IMR-90 (cell line): ENCODE measurements around the gene AKT3. TPM values are rescaled to one million over a fixed set of nuclear protein-coding genes. Genes with fewer than 3 reads are reported as not detected.
A peak's percentile ranks its signal among the peaks of the same experiment; 100 is the strongest.

Experiments
- ATAC-seq: fragments of 200-7000 bp; cut with Tn5 transposase; 2 replicates; pipeline ENCODE4 v1.9.1; 2020; ENCODE audit warnings: low read depth, mild to moderate bottlenecking, moderate library complexity
- BruUV-seq: library from RNA; stranded (reverse); fragments of 400-500 nt; replicated peaks from 2 replicates; lab custom pipeline; 2021; lab: Mats Ljungman, UMichigan
- CTCF ChIA-PET: fragments of 300-600 bp; formaldehyde crosslinking; extraction: SDS; loops from one replicate; lab custom pipeline; 2021; ENCODE audit warnings: antibody characterized with exemption; lab: Yijun Ruan, JAX
- POLR2A ChIA-PET: fragments of 300-600 bp; sonication (Branson Sonifier 250); formaldehyde crosslinking; loops from one replicate; lab custom pipeline; 2022; ENCODE audit warnings: antibody characterized with exemption; ENCODE audit not compliant: unreplicated experiment; lab: Charles Lee
- DNase-seq: peaks from one replicate; pipeline ENCODE4 v3.0.0; 2013
- H2AFZ ChIP-seq: replicated peaks from 2 replicates; pipeline ENCODE3; 2013; ENCODE audit warnings: low read length, mild to moderate bottlenecking; ENCODE audit not compliant: poor library complexity
- H2AK5ac ChIP-seq: 2 replicates; pipeline ENCODE4 v1.6.1; 2013; ENCODE audit warnings: low read depth, low read length, inconsistent platforms
- H2AK9ac ChIP-seq: replicated peaks from 2 replicates; pipeline ENCODE3; 2013; ENCODE audit warnings: mild to moderate bottlenecking, low read depth, low read length, moderate library complexity; ENCODE audit not compliant: poor library complexity
- H2BK120ac ChIP-seq: 2 replicates; pipeline ENCODE4 v1.6.1; 2013; ENCODE audit warnings: low read depth, low read length, inconsistent platforms
- H2BK15ac ChIP-seq: 3 replicates; pipeline ENCODE4 v1.6.1; 2013; ENCODE audit warnings: low read depth, low read length, inconsistent platforms
- H2BK20ac ChIP-seq: 2 replicates; pipeline ENCODE4 v1.6.1; 2013; ENCODE audit warnings: low read depth, mild to moderate bottlenecking, inconsistent platforms, low read length, moderate library complexity
- H2BK5ac ChIP-seq: 2 replicates; pipeline ENCODE4 v1.6.1; 2013; ENCODE audit warnings: mild to moderate bottlenecking, low read depth, low read length, inconsistent platforms; ENCODE audit not compliant: poor library complexity, severe bottlenecking
- H3K14ac ChIP-seq: replicated peaks from 2 replicates; pipeline ENCODE4 v1.6.1; 2013; ENCODE audit warnings: low read depth, low read length, inconsistent platforms
- H3K18ac ChIP-seq: 2 replicates; pipeline ENCODE4 v1.6.1; 2013; ENCODE audit warnings: low read depth, low read length, control low read depth
- H3K23ac ChIP-seq: 2 replicates; pipeline ENCODE4 v1.6.1; 2013; ENCODE audit warnings: low read depth, low read length, inconsistent platforms
- H3K27ac ChIP-seq: 2 replicates; pipeline ENCODE4 v1.5.1; 2013; ENCODE audit warnings: mild to moderate bottlenecking, control low read depth, low read length; ENCODE audit not compliant: insufficient read depth
- H3K27me3 ChIP-seq: 2 replicates; pipeline ENCODE4 v1.6.1; 2013; ENCODE audit warnings: low read length; ENCODE audit not compliant: control insufficient read depth, insufficient read depth
- H3K36me3 ChIP-seq: 2 replicates; pipeline ENCODE4 v1.6.1; 2013; ENCODE audit warnings: low read length, mixed read lengths; ENCODE audit not compliant: control insufficient read depth, insufficient read depth
- H3K4ac ChIP-seq: 2 replicates; pipeline ENCODE4 v1.6.1; 2013; ENCODE audit warnings: low read depth, low read length, inconsistent platforms
- H3K4me1 ChIP-seq: 2 replicates; pipeline ENCODE4 v1.6.1; 2013; ENCODE audit warnings: low read length, mixed read lengths; ENCODE audit not compliant: control insufficient read depth, insufficient read depth
- H3K4me2 ChIP-seq: 2 replicates; pipeline ENCODE4 v1.6.1; 2013; ENCODE audit warnings: low read depth, mild to moderate bottlenecking, control low read depth, low read length, moderate library complexity
- H3K4me3 ChIP-seq: 2 replicates; pipeline ENCODE4 v1.5.1; 2013; ENCODE audit warnings: low read depth, mild to moderate bottlenecking, control low read depth, low read length, moderate library complexity; ENCODE audit not compliant: insufficient read depth
- H3K56ac ChIP-seq: 2 replicates; pipeline ENCODE4 v1.6.1; 2013; ENCODE audit warnings: low read length, inconsistent platforms; ENCODE audit not compliant: insufficient read depth; ENCODE audit errors: extremely low read depth
- H3K79me1 ChIP-seq, 2 experiments: 2 replicates each; pipeline ENCODE4 v1.6.1; 2013; ENCODE audit warnings: low read length in 2 of 2, inconsistent platforms in 1 of 2, low read depth in 1 of 2
- H3K9ac ChIP-seq: 2 replicates; pipeline ENCODE4 v1.6.1; 2013; ENCODE audit warnings: low read depth, low read length, control low read depth
- H3K9me1 ChIP-seq: 2 replicates; pipeline ENCODE4 v1.6.1; 2013; ENCODE audit warnings: low read length, inconsistent platforms; ENCODE audit not compliant: insufficient read depth
- H3K9me3 ChIP-seq: 2 replicates; pipeline ENCODE4 v1.6.1; 2013; ENCODE audit warnings: low read length; ENCODE audit not compliant: control insufficient read depth, insufficient read depth
- H4K20me1 ChIP-seq: 2 replicates; pipeline ENCODE4 v1.6.1; 2013; ENCODE audit warnings: low read length, inconsistent platforms; ENCODE audit not compliant: insufficient read depth
- H4K5ac ChIP-seq: 2 replicates; pipeline ENCODE4 v1.6.1; 2013; ENCODE audit warnings: mild to moderate bottlenecking, low read depth, low read length, control low read depth
- H4K8ac ChIP-seq, 2 experiments: 2 replicates each; pipeline ENCODE4 v1.6.1; 2013; ENCODE audit warnings: low read depth in 2 of 2, low read length in 2 of 2, control low read depth in 1 of 2, inconsistent platforms in 1 of 2
- H4K91ac ChIP-seq: 2 replicates; pipeline ENCODE4 v1.6.1; 2013; ENCODE audit warnings: low read depth, low read length, inconsistent platforms; ENCODE audit not compliant: insufficient read depth
- BHLHE40 ChIP-seq: fragments of 150-350 bp; IDR thresholded peaks from 2 replicates; pipeline ENCODE4 v1.6.1; 2016; ENCODE audit warnings: mild to moderate bottlenecking, low read depth, low read length
- MAFK ChIP-seq: IDR thresholded peaks from 2 replicates; pipeline ENCODE4 v1.6.1; 2012; ENCODE audit warnings: low read depth, low read length, improper control_type of control experiment
- MAZ ChIP-seq: IDR thresholded peaks from 2 replicates; pipeline ENCODE4 v1.6.1; 2012; ENCODE audit warnings: low read depth, mild to moderate bottlenecking, low read length, improper control_type of control experiment, moderate library complexity, borderline replicate concordance
- MXI1 ChIP-seq: IDR thresholded peaks from 2 replicates; pipeline ENCODE4 v1.6.1; 2012; ENCODE audit warnings: low read depth, mild to moderate bottlenecking, low read length, moderate library complexity, borderline replicate concordance
- RAD21 ChIP-seq: IDR thresholded peaks from 2 replicates; pipeline ENCODE4 v1.6.1; 2012; ENCODE audit warnings: low read length, improper control_type of control experiment
- RFX5 ChIP-seq: IDR thresholded peaks from 2 replicates; pipeline ENCODE4 v1.8.0; 2012; ENCODE audit warnings: low read depth, mild to moderate bottlenecking, low read length, moderate library complexity
- WGBS, 2 experiments: methylation state at CpG; one replicate each; pipeline versions ENCODE4 v1.1.5 to v1.1.7; 2013; ENCODE audit warnings: missing lambda C conversion rate in 2 of 2; ENCODE audit not compliant: insufficient read length in 1 of 2; ENCODE audit errors: extremely low coverage in 2 of 2; 5-methylcytosine and 5-hydroxymethylcytosine counted together
- dilution Hi-C: fragments of 300-500 bp; cut with HindIII; formaldehyde crosslinking; loops from one replicate; pipeline ENCODE4 v1.14.3; 2018; ENCODE audit warnings: low sequenced_read_pairs; ENCODE audit not compliant: unreplicated experiment
- in situ Hi-C: fragments of 300-500 bp; cut with MboI; formaldehyde crosslinking; loops from 3 replicates; pipeline ENCODE4 v1.14.3; 2019; ENCODE audit warnings: low sequenced_read_pairs, inconsistent platforms, mixed read lengths
- intact Hi-C: fragments of 100-400 bp; cut with micrococcal nuclease; formaldehyde crosslinking; loops from 2 replicates; pipeline ENCODE4 v1.10.0; 2022
- polyA plus RNA-seq, 3 experiments: library from polyadenylated mRNA; depleted of rRNA; stranded (reverse); fragments of >200 nt; gene quantifications; 2 replicates each; pipeline ENCODE4 v1.2.3, GENCODE V29; 2012; ENCODE audit warnings: low replicate concordance in 1 of 3
- total RNA-seq: library from RNA; depleted of rRNA; stranded (reverse); fragments of >200 nt; gene quantifications from 2 replicates; pipeline ENCODE4 v1.2.3, GENCODE V29; 2012
- TF ChIP-seq, protein P1 (sequence below): fragments of 150-350 bp; IDR thresholded peaks from 2 replicates; pipeline ENCODE4 v1.6.1; 2017; ENCODE audit warnings: mild to moderate bottlenecking, antibody characterized with exemption, low read length, low read depth
- TF ChIP-seq, protein P2 (sequence below): conservative IDR thresholded peaks from 2 replicates; pipeline ENCODE4 v1.5.1; 2012; ENCODE audit warnings: mild to moderate bottlenecking, low read depth, low read length, improper control_type of control experiment
- TF ChIP-seq, protein P3 (sequence below): fragments of 150-350 bp; IDR thresholded peaks from 2 replicates; pipeline ENCODE4 v1.6.1; 2016; ENCODE audit warnings: low read depth, mild to moderate bottlenecking, low read length, moderate library complexity, borderline replicate concordance

Gene AKT3
- total and polyA plus RNA-seq, 2 of the 4 experiments (the other 2 are of a cell fraction) = 15.2 to 19.4 TPM

DNA sequence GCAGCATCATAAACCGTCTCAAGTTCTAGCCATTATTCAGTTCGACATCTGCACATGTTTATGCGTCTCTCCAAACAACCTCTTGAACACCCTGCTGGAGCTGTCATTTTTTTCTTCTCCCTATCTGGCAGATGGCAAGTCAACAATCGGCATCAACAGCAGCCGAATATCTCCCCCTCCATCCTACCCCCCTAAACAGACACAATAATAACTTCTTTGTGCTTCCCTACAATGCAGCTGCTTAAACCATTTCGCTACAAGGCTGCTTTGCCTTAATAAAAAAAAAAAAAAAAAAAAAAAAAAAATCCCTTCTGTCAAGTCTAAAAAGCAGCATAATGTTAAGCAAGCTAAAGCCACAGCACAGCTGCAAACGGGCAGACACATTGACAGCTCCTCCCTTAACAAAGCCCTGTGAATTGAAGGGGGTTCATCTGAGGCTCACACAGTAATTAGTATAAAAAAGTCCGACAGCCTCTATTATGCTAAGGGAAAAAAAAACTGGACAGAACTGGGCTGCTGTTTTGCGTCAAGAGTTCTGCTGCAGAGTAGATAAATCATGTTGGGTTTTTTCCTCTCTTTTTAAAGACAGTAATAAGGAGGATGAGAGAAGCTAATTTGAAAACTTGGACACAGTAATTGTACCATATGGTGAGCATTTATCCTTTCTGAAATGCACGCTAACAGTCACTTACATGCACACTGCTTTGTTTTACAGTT is 136.4 kb downstream of the AKT3 start (continued):
- TF ChIP-seq, protein P1, sequence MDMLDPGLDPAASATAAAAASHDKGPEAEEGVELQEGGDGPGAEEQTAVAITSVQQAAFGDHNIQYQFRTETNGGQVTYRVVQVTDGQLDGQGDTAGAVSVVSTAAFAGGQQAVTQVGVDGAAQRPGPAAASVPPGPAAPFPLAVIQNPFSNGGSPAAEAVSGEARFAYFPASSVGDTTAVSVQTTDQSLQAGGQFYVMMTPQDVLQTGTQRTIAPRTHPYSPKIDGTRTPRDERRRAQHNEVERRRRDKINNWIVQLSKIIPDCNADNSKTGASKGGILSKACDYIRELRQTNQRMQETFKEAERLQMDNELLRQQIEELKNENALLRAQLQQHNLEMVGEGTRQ = no peak
- no peak for TF ChIP-seq RFX5

DNA sequence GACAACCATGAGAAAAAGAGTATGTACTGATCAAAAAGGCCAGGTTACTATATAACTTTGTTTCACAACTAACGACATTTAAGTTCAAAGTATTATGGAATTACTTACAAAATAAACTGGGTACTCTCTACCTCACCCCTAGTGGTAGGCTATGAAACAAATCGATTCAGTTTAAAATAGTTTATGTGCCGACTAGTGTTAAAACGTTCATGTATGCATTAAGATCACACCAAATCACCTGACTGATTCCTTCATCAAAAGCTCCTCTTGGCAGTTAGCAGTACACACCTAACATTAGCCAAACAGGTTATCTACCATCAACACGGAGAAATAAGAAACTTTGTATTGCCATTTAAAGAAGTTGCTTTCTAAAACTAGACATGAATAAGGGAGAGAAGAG is 137.1 kb downstream of the AKT3 start:
- no TSS peak for BruUV-seq
- peaks cover 8 to 37% of the 10 kb centered on the region in 2 experiments for H3K79me1 ChIP-seq
- H3K36me3 ChIP-seq = no peaks in the 10 kb centered on the region
- H3K9ac ChIP-seq = no peak overlapping the region
- H2AFZ ChIP-seq = no peak overlapping the region
- no peak overlapping the region for H3K56ac ChIP-seq
- no peak for ATAC-seq
- H2AK9ac ChIP-seq = no peak overlapping the region
- H3K9me3 ChIP-seq = no peaks in the 10 kb centered on the region
- 0 out of 2 replicates have a peak overlapping the region, but pooled peaks have one; percentile 33 for H2BK20ac ChIP-seq
- 0 out of 2 replicates have a peak overlapping the region, but pooled peaks have one; percentile 49 for H3K14ac ChIP-seq
- in situ Hi-C loops = no loop called here
- ChIA-PET POLR2A (no interaction called here), CTCF (interaction anchor here (0.6 to 1.5 kb wide), 3 partner anchors 36 to 560 kb away, joined by 4 to 7 read pairs (median 4); no protein-coding TSS in a partner anchor)
- H3K27me3 ChIP-seq = no peaks in the 10 kb centered on the region
- intact Hi-C loops = loop anchor here (10.0 kb wide), 2 partner anchors 212 to 732 kb away; no protein-coding TSS in a partner anchor
- H3K4me2 ChIP-seq = peak overlapping the region; percentile 11; the same call in 1 of the 2 replicates
- H3K4me3 ChIP-seq = no peak overlapping the region
- H3K4me1 ChIP-seq = peaks cover 7% of the 10 kb centered on the region
- peak; percentile 19 for DNase-seq
- peaks cover 3% of the 10 kb centered on the region; the same call in 1 of the 2 replicates for H3K9me1 ChIP-seq
- peak overlapping the region; percentile 91 for H3K23ac ChIP-seq
- H2AK5ac ChIP-seq = no peak overlapping the region
- dilution Hi-C loops = no loop called here
- peak overlapping the region in 1 of 2 experiments; percentile 60; a peak in 2 of 4 replicates for H4K8ac ChIP-seq
- WGBS, 2 experiments = no CpG with 5 or more reads among the region's 5 CpGs
- H4K20me1 ChIP-seq = no peaks in the 10 kb centered on the region
- peak overlapping the region; percentile 64; the same call in 1 of the 2 replicates for H3K18ac ChIP-seq
- H2BK120ac ChIP-seq = 0 out of 2 replicates have a peak overlapping the region, but pooled peaks have one; percentile 38
- H4K5ac ChIP-seq = no peak overlapping the region; the same call in 1 of the 2 replicates
- no peak overlapping the region for H4K91ac ChIP-seq
- no peak overlapping the region for H3K4ac ChIP-seq
- H2BK15ac ChIP-seq = no peak overlapping the region
- no peak overlapping the region for H3K27ac ChIP-seq
- H2BK5ac ChIP-seq = no peak overlapping the region
- TF ChIP-seq MAZ (no peak), MAFK (no peak), RAD21 (0 out of 2 replicates have a peak, but pooled peaks have one; percentile 9), MXI1 (no peak), BHLHE40 (no peak)
- TF ChIP-seq, protein P2, sequence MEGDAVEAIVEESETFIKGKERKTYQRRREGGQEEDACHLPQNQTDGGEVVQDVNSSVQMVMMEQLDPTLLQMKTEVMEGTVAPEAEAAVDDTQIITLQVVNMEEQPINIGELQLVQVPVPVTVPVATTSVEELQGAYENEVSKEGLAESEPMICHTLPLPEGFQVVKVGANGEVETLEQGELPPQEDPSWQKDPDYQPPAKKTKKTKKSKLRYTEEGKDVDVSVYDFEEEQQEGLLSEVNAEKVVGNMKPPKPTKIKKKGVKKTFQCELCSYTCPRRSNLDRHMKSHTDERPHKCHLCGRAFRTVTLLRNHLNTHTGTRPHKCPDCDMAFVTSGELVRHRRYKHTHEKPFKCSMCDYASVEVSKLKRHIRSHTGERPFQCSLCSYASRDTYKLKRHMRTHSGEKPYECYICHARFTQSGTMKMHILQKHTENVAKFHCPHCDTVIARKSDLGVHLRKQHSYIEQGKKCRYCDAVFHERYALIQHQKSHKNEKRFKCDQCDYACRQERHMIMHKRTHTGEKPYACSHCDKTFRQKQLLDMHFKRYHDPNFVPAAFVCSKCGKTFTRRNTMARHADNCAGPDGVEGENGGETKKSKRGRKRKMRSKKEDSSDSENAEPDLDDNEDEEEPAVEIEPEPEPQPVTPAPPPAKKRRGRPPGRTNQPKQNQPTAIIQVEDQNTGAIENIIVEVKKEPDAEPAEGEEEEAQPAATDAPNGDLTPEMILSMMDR = peak; percentile 35
- TF ChIP-seq, protein P3, sequence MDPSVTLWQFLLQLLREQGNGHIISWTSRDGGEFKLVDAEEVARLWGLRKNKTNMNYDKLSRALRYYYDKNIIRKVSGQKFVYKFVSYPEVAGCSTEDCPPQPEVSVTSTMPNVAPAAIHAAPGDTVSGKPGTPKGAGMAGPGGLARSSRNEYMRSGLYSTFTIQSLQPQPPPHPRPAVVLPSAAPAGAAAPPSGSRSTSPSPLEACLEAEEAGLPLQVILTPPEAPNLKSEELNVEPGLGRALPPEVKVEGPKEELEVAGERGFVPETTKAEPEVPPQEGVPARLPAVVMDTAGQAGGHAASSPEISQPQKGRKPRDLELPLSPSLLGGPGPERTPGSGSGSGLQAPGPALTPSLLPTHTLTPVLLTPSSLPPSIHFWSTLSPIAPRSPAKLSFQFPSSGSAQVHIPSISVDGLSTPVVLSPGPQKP = no peak
- TF ChIP-seq, protein P1 = no peak
